CD14-positive monocyte (primary cell): ENCODE measurements around the gene TTC28. TPM values are rescaled to one million over a fixed set of nuclear protein-coding genes. Genes with fewer than 3 reads are reported as not detected.

Source experiments
- DNase-seq, 3 donors: peaks; one replicate each; pipeline ENCODE4 v3.0.0-alpha.2; 2011 to 2022
- H2AFZ ChIP-seq: 2 replicates; pipeline ENCODE4 v1.6.0; 2012; ENCODE audit warnings: mild to moderate bottlenecking, low read depth, low read length, inconsistent platforms; ENCODE audit not compliant: insufficient read depth, poor library complexity, severe bottlenecking
- H3K27ac ChIP-seq, 2 donors: 1 replicate in 1 of 2; 2 replicates in 1 of 2; pipeline ENCODE4 v1.5.1; 2012 to 2013; ENCODE audit warnings: low read length in 2 of 2, control low read depth in 1 of 2, inconsistent platforms in 1 of 2, low read depth in 1 of 2, mild to moderate bottlenecking in 1 of 2
- H3K27me3 ChIP-seq, 2 donors: one replicate each; pipeline versions ENCODE4 v1.6.0 to v1.6.1; 2011 to 2013; ENCODE audit warnings: low read length in 2 of 2; ENCODE audit not compliant: control insufficient read depth in 2 of 2, insufficient read depth in 2 of 2
- H3K36me3 ChIP-seq, 2 donors: replicated peaks in 1 of 2; 1 replicate in 1 of 2; 2 replicates in 1 of 2; pipeline versions ENCODE4 v1.5.1 to v1.6.1; 2012 to 2013; ENCODE audit warnings: low read length in 2 of 2, control low read depth in 1 of 2, inconsistent platforms in 1 of 2, mild to moderate bottlenecking in 1 of 2; ENCODE audit not compliant: insufficient read depth in 2 of 2, control insufficient read depth in 1 of 2
- H3K4me1 ChIP-seq, 2 donors: 1 replicate in 1 of 2; 2 replicates in 1 of 2; pipeline versions ENCODE4 v1.5.1 to v1.6.1; 2012 to 2013; ENCODE audit warnings: low read length in 2 of 2, control low read depth in 1 of 2, inconsistent platforms in 1 of 2, mild to moderate bottlenecking in 1 of 2, moderate library complexity in 1 of 2; ENCODE audit not compliant: insufficient read depth in 2 of 2, control insufficient read depth in 1 of 2
- H3K4me2 ChIP-seq: replicated peaks from 2 replicates; pipeline ENCODE3; 2012; ENCODE audit warnings: low read length, moderate library complexity, mild to moderate bottlenecking; ENCODE audit not compliant: poor library complexity, severe bottlenecking; ENCODE audit errors: extremely low read depth
- H3K4me3 ChIP-seq, 3 experiments: fragments of 200-600 bp in 1 of 3; sonication (generic) in 1 of 3; replicated peaks in 1 of 3; 1 replicate in 2 of 3; 2 replicates in 1 of 3; pipeline ENCODE4 v1.5.1; 2011 to 2013; ENCODE audit warnings: low read length in 3 of 3, mild to moderate bottlenecking in 3 of 3, control low read depth in 2 of 3, low read depth in 2 of 3, inconsistent platforms in 1 of 3, moderate library complexity in 1 of 3
- H3K79me2 ChIP-seq: 2 replicates; pipeline ENCODE4 v1.6.0; 2012; ENCODE audit warnings: mild to moderate bottlenecking, control low read depth, inconsistent platforms, low read length, moderate library complexity; ENCODE audit not compliant: insufficient read depth
- H3K9ac ChIP-seq: 2 replicates; pipeline ENCODE4 v1.6.0; 2017; ENCODE audit warnings: low read length, mild to moderate bottlenecking; ENCODE audit not compliant: insufficient read depth, poor library complexity, severe bottlenecking
- H3K9me3 ChIP-seq, 2 donors: replicated peaks in 1 of 2; 1 replicate in 1 of 2; 2 replicates in 1 of 2; pipeline versions ENCODE4 v1.5.1 to v1.6.1; 2012 to 2013; ENCODE audit warnings: low read length in 2 of 2, control low read depth in 1 of 2; ENCODE audit not compliant: control insufficient read depth in 1 of 2, insufficient read depth in 1 of 2
- H4K20me1 ChIP-seq: 2 replicates; pipeline ENCODE4 v1.6.0; 2012; ENCODE audit warnings: mild to moderate bottlenecking, low read length, control low read depth, moderate library complexity; ENCODE audit not compliant: insufficient read depth
- H3K27ac Mint-ChIP-seq, 7 donors: one replicate each; pipeline ENCODE4 v1.8.0; 2020; ENCODE audit warnings: mild to moderate bottlenecking in 7 of 7, mixed read lengths in 7 of 7, moderate library complexity in 6 of 7, inconsistent platforms in 2 of 7
- H3K27me3 Mint-ChIP-seq, 3 donors: one replicate each; pipeline ENCODE4 v1.8.0; 2021 to 2022; ENCODE audit warnings: low read depth in 3 of 3, mild to moderate bottlenecking in 3 of 3, mixed read lengths in 3 of 3, moderate library complexity in 3 of 3, inconsistent platforms in 1 of 3
- H3K36me3 Mint-ChIP-seq, 2 donors: one replicate each; pipeline ENCODE4 v1.8.0; 2020; ENCODE audit warnings: mixed read lengths in 2 of 2, inconsistent platforms in 1 of 2, mild to moderate bottlenecking in 1 of 2
- H3K4me1 Mint-ChIP-seq: one replicate; pipeline ENCODE4 v1.8.0; 2020; ENCODE audit warnings: mild to moderate bottlenecking, mixed read lengths
- H3K4me3 Mint-ChIP-seq, 2 donors: one replicate each; pipeline ENCODE4 v1.8.0; 2020; ENCODE audit warnings: mild to moderate bottlenecking in 2 of 2, mixed read lengths in 2 of 2, moderate library complexity in 1 of 2
- H3K9me3 Mint-ChIP-seq, 7 donors: one replicate each; pipeline ENCODE4 v1.8.0; 2020 to 2022; ENCODE audit warnings: mixed read lengths in 7 of 7, mild to moderate bottlenecking in 6 of 7, moderate library complexity in 6 of 7, inconsistent platforms in 2 of 7
- WGBS: methylation state at CpG from one replicate; pipeline ENCODE4 v1.1.5; 2013; ENCODE audit warnings: missing lambda C conversion rate; ENCODE audit not compliant: insufficient coverage; 5-methylcytosine and 5-hydroxymethylcytosine counted together
- intact Hi-C, 2 donors: fragments of 100-400 bp; cut with micrococcal nuclease; formaldehyde crosslinking; loops; one replicate each; pipeline versions ENCODE4 v1.15.0 to v1.15.1; 2023
- polyA plus RNA-seq, 3 donors: library from polyadenylated mRNA; depleted of rRNA in 1 of 3; unstranded in 2 of 3; stranded (reverse) in 1 of 3; fragments of 300-500 nt in 2 of 3; fragments of >200 nt in 1 of 3; fragmentation: Illumina TruSeq in 2 of 3; gene quantifications; 1 replicate in 2 of 3; 2 replicates in 1 of 3; pipeline ENCODE4 v1.2.3, GENCODE V29; 2012 to 2021
- TF ChIP-seq, protein P1 (sequence below): fragments of 200-600 bp; IDR thresholded peaks from one replicate; pipeline ENCODE4 v1.8.0; 2022; ENCODE audit warnings: antibody characterized with exemption, mild to moderate bottlenecking

TTC28 gene
- polyA plus RNA-seq, 3 donors: 0.24 to 0.61 TPM; not detected in 1

DNA sequence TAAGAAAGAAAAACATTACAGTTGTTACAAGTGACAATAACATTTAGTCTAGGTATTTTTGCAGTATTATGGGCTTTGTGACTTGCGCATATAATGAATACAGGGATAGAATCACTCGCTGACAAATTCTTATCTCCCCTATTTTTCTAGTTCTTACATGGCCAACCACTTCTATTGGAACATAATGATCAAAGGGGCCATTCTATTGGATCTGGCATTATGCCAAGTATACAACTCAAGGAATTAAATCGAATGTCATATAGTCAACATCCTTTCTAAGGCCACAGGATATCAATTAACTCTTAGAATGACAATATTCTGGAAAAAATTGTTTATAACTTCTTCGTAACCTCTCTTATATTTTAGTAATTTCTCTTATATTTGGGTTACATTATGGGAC, 272.0 kb downstream of the TTC28 start:
- no CpG with 5 or more reads among the region's 4 CpGs for WGBS

DNA sequence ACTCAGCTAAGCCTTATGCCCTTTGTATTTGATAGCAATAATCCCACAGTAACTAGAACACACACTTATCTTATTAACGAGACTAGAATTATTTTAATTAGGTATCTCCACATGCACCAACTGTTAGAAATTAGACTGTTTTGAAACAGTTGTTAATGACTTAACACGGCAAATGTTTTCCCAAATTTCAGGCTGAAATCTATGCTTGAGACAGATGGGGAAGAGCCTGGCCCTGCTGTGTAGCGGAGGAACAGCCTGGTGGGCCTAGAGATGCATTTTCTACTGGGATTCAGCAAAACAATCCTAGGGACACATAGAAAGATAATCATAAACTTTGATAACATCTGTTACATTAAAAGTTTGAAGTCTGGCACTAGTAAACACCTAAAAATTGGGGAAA, 273.4 kb downstream of the TTC28 start:
- no peaks in the 10 kb centered on the region for H3K36me3 ChIP-seq
- H3K27ac ChIP-seq: no peak overlapping the region
- Mint-ChIP-seq H3K4me1 (peaks cover 7% of the 10 kb centered on the region), H3K9me3 (peaks cover 0 to 4% (median under 1%) of the 10 kb centered on the region in 7 donors), H3K27ac (no peak overlapping the region), H3K4me3 (no peak overlapping the region), H3K36me3 (no peaks in the 10 kb centered on the region), H3K27me3 (no peaks in the 10 kb centered on the region)
- H3K27me3 ChIP-seq: no peaks in the 10 kb centered on the region
- no peaks in the 10 kb centered on the region for H4K20me1 ChIP-seq
- peaks cover 1 to 3% of the 10 kb centered on the region in 2 donors for H3K4me1 ChIP-seq
- no peak overlapping the region for H3K4me3 ChIP-seq
- H3K4me2 ChIP-seq: no peak overlapping the region
- H3K9ac ChIP-seq: no peak overlapping the region
- WGBS: 100% methylated on average over 1 of the region's 3 CpGs
- TF ChIP-seq, protein P1, sequence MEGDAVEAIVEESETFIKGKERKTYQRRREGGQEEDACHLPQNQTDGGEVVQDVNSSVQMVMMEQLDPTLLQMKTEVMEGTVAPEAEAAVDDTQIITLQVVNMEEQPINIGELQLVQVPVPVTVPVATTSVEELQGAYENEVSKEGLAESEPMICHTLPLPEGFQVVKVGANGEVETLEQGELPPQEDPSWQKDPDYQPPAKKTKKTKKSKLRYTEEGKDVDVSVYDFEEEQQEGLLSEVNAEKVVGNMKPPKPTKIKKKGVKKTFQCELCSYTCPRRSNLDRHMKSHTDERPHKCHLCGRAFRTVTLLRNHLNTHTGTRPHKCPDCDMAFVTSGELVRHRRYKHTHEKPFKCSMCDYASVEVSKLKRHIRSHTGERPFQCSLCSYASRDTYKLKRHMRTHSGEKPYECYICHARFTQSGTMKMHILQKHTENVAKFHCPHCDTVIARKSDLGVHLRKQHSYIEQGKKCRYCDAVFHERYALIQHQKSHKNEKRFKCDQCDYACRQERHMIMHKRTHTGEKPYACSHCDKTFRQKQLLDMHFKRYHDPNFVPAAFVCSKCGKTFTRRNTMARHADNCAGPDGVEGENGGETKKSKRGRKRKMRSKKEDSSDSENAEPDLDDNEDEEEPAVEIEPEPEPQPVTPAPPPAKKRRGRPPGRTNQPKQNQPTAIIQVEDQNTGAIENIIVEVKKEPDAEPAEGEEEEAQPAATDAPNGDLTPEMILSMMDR: no peak
- DNase-seq: no peak
- peaks cover 0 to 3% of the 10 kb centered on the region in 2 donors for H3K9me3 ChIP-seq
- intact Hi-C loops: no loop called here
- H3K79me2 ChIP-seq: no peaks in the 10 kb centered on the region
- H2AFZ ChIP-seq: no peak overlapping the region

More for the DNA sequence above, 272.0 kb downstream of the TTC28 start:
- Mint-ChIP-seq H3K27ac (no peak overlapping the region), H3K27me3 (no peaks in the 10 kb centered on the region), H3K9me3 (peaks cover 0 to 3% (median 0%) of the 10 kb centered on the region in 7 donors), H3K36me3 (no peaks in the 10 kb centered on the region), H3K4me3 (no peak overlapping the region), H3K4me1 (peaks cover 4% of the 10 kb centered on the region)
- Histone ChIP-seq H4K20me1 (no peaks in the 10 kb centered on the region), H3K4me3 (no peak overlapping the region), H3K36me3 (no peaks in the 10 kb centered on the region), H3K9ac (no peak overlapping the region), H3K27ac (no peak overlapping the region), H3K79me2 (no peaks in the 10 kb centered on the region), H2AFZ (no peak overlapping the region), H3K27me3 (no peaks in the 10 kb centered on the region), H3K4me2 (no peak overlapping the region), H3K9me3 (no peaks in the 10 kb centered on the region), H3K4me1 (no peaks in the 10 kb centered on the region)
- intact Hi-C loops: no loop called here
- no peak for DNase-seq
- TF ChIP-seq, protein P1: no peak
